Choroid plexus epithelial cell (primary cell): ENCODE results near the gene MBTPS1.

Experiments used
- DNase-seq: peaks from one replicate; pipeline ENCODE4 v3.0.0-alpha.2; 2010; ENCODE audit warnings: low read depth
- H3K4me3 ChIP-seq: 2 replicates; pipeline ENCODE4 v1.5.1; 2011; ENCODE audit warnings: low read depth, mild to moderate bottlenecking, control low read depth, low read length, moderate library complexity
- CTCF ChIP-seq: conservative IDR thresholded peaks from 2 replicates; pipeline ENCODE4 v1.5.1; 2011; ENCODE audit warnings: low read depth, mild to moderate bottlenecking, control low read depth, inconsistent platforms, low read length, moderate library complexity

MBTPS1 gene

GRCh38 chr16:84098939-84099338 lies 17.8 kb downstream of the MBTPS1 start:
- no peak for TF ChIP-seq CTCF
- DNase-seq = no peak
- no peak overlapping the region for H3K4me3 ChIP-seq

- no peak overlapping the region for H3K4me3 ChIP-seq
- no peak for TF ChIP-seq CTCF
- no peak for DNase-seq
These were observed 20.2 kb downstream of the MBTPS1 start for GRCh38 chr16:84096447-84097005.

- no peak for TF ChIP-seq CTCF
- H3K4me3 ChIP-seq = no peak overlapping the region
- no peak for DNase-seq
These were observed 21.3 kb downstream of the MBTPS1 start for GRCh38 chr16:84095466-84095865.

- no peak for DNase-seq
- TF ChIP-seq CTCF = no peak
- H3K4me3 ChIP-seq = no peak overlapping the region
These were observed 22.9 kb downstream of the MBTPS1 start for GRCh38 chr16:84093879-84094270.

GRCh38 chr16:84093120-84093878 lies 23.4 kb downstream of the MBTPS1 start:
- no peak overlapping the region for H3K4me3 ChIP-seq
- no peak for DNase-seq
- TF ChIP-seq CTCF = no peak

- DNase-seq = no peak
- H3K4me3 ChIP-seq = no peak overlapping the region
- TF ChIP-seq CTCF = no peak
These were observed 25.3 kb downstream of the MBTPS1 start for GRCh38 chr16:84091460-84091859.

GRCh38 chr16:84090211-84090610 lies 26.5 kb downstream of the MBTPS1 start:
- DNase-seq = no peak
- no peak overlapping the region for H3K4me3 ChIP-seq
- no peak for TF ChIP-seq CTCF
